HepG2 (cell line): ENCODE data around the gene PTTG1. TPM values are rescaled to one million over a fixed set of nuclear protein-coding genes. Genes with fewer than 3 reads are reported as not detected.

ENCODE experiments used
- ELK4 ChIP-seq: sonication (generic); formaldehyde crosslinking; IDR thresholded peaks from 2 replicates; pipeline ENCODE4 v1.9.0; 2021; ENCODE audit warnings: missing genetic modification reagents, borderline replicate concordance
- FIP1L1 ChIP-seq: fragments of 200-400 bp; formaldehyde crosslinking; IDR thresholded peaks from 2 replicates; pipeline ENCODE4 v1.6.1; 2018; ENCODE audit warnings: low read depth, mild to moderate bottlenecking, low read length, moderate library complexity, borderline replicate concordance; ENCODE audit not compliant: insufficient read depth
- GLI4 ChIP-seq: sonication (generic); formaldehyde crosslinking; IDR thresholded peaks from 2 replicates; pipeline ENCODE4 v1.5.1; 2020; ENCODE audit warnings: missing genetic modification reagents, mild to moderate bottlenecking, moderate library complexity, borderline replicate concordance
- IRX3 ChIP-seq: sonication (generic); formaldehyde crosslinking; IDR thresholded peaks from 2 replicates; pipeline ENCODE4 v1.8.1; 2023; ENCODE audit warnings: mild to moderate bottlenecking, low read depth, missing genetic modification reagents, borderline replicate concordance
- NR2F6 ChIP-seq, 2 experiments: IDR thresholded peaks; 2 replicates each; pipeline ENCODE4 v1.6.1; 2016; ENCODE audit warnings: antibody characterized with exemption in 1 of 2, mild to moderate bottlenecking in 1 of 2
- TCF7L2 ChIP-seq: IDR thresholded peaks from 2 replicates; pipeline ENCODE4 v1.6.1; 2011; ENCODE audit warnings: mild to moderate bottlenecking, low read depth, low read length, moderate library complexity
- YEATS4 ChIP-seq: sonication (generic); formaldehyde crosslinking; IDR thresholded peaks from 2 replicates; pipeline ENCODE4 v1.4.0; 2020; ENCODE audit warnings: missing genetic modification reagents, borderline replicate concordance
- ZNF225 ChIP-seq: sonication (generic); formaldehyde crosslinking; IDR thresholded peaks from 2 replicates; pipeline ENCODE4 v1.4.0; 2020; ENCODE audit warnings: mild to moderate bottlenecking, missing genetic modification reagents
- ZNF3 ChIP-seq: IDR thresholded peaks from 2 replicates; pipeline ENCODE4 v1.7.0; 2017; ENCODE audit warnings: inconsistent platforms
- ZNF350 ChIP-seq: sonication (generic); formaldehyde crosslinking; IDR thresholded peaks from 2 replicates; pipeline ENCODE4 v1.4.0; 2020; ENCODE audit warnings: mild to moderate bottlenecking, low read depth, missing genetic modification reagents, borderline replicate concordance
- ZNF407 ChIP-seq: sonication (generic); formaldehyde crosslinking; IDR thresholded peaks from one replicate; pipeline ENCODE4 v1.5.1; 2020; ENCODE audit warnings: mild to moderate bottlenecking, missing genetic modification reagents; ENCODE audit errors: not compliant biosample characterization
- ZNF737 ChIP-seq: sonication (generic); formaldehyde crosslinking; IDR thresholded peaks from 2 replicates; pipeline ENCODE4 v1.5.0; 2020; ENCODE audit warnings: missing genetic modification reagents, mild to moderate bottlenecking, borderline replicate concordance
- ZNF878 ChIP-seq: sonication (generic); formaldehyde crosslinking; IDR thresholded peaks from 2 replicates; pipeline ENCODE4 v1.8.1; 2023; ENCODE audit warnings: mild to moderate bottlenecking, missing genetic modification reagents, moderate library complexity
- polyA plus RNA-seq, 8 experiments: library from polyadenylated mRNA; depleted of rRNA in 3 of 8; stranded (reverse) in 7 of 8; unstranded in 1 of 8; fragments of >200 nt; fragmentation: Illumina TruSeq in 4 of 8; extraction: Trizol in 4 of 8; gene quantifications; 2 replicates each; pipeline versions ENCODE4 v1.2.1 to v1.2.3, GENCODE V29; 2011 to 2016; ENCODE audit warnings: low read depth in 4 of 8, missing spikeins in 1 of 8, mixed read lengths in 1 of 8; ENCODE audit not compliant: insufficient read depth in 1 of 8
- total RNA-seq, 5 experiments: library from RNA; depleted of rRNA; stranded (reverse); fragments of >200 nt; fragmentation: Illumina TruSeq; extraction: Trizol; gene quantifications; 2 replicates each; pipeline ENCODE4 v1.2.3, GENCODE V29; 2016; ENCODE audit warnings: low read depth in 1 of 5
- TF ChIP-seq, protein P1 (sequence below): sonication (generic); formaldehyde crosslinking; conservative IDR thresholded peaks from 2 replicates; pipeline ENCODE4 v1.8.1; 2023; ENCODE audit warnings: missing genetic modification reagents

The PTTG1 gene
- total and polyA plus RNA-seq, 2 of the 13 experiments (the other 11 are each of a cell fraction or from before 2014, with no cell fraction given): 102 to 161 TPM

DNA sequence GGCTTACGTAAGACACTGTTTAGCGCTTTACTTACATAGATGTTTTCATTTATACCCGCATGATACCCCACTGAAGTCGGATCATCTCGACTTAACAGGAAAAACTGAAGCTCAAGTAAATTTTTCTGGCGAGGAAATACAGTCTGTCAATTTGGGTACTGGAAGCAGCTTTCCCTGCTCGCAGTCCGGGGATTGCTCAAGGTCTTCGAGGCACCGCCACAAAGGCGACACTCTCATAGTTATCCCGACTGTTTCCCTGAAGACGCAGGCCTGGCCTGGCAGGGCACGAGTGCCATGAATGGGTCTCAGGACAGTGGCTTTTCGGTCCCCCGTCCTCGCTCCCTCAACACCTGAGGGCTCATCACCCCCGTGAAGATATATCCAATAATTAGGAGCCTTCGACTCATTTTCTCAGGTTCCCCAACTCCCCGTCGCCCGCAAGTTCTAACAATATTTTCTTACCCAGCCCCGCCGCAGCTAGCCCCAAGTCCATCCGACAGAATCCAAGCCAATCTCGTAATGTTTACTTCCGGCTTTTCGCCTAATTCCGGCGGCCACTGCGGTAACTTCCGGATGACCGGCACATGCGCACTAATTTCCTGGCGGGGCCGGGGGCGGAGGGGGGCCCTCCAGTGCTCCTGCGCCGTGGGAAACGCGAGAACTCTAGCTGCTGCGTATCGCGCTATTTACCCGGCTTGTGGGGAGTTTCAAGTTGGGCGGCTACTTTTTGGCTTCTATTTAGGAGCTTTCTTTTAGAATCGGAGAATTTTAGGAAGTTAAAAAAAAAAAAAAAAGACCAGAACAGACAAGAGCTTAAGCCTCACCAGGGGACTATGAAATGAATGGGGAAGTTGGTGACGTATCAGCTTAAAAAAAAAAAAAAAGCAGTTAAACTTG, 2.8 kb upstream of the PTTG1 start, which contains the start of gene SLU7 (continued):
- no peak for TF ChIP-seq ZNF407 (CRISPR knock-in tag)
- no peak; the same call in 1 of the 2 replicates for TF ChIP-seq FIP1L1
- TF ChIP-seq YEATS4: 0 out of 2 replicates have a peak, but pooled peaks have one; percentile 23
- TF ChIP-seq TCF7L2: no peak
- no peak for TF ChIP-seq ELK4 (CRISPR knock-in tag)
- TF ChIP-seq ZNF737 (CRISPR knock-in tag): no peak
- TF ChIP-seq ZNF225: no peak
- TF ChIP-seq, protein P1, sequence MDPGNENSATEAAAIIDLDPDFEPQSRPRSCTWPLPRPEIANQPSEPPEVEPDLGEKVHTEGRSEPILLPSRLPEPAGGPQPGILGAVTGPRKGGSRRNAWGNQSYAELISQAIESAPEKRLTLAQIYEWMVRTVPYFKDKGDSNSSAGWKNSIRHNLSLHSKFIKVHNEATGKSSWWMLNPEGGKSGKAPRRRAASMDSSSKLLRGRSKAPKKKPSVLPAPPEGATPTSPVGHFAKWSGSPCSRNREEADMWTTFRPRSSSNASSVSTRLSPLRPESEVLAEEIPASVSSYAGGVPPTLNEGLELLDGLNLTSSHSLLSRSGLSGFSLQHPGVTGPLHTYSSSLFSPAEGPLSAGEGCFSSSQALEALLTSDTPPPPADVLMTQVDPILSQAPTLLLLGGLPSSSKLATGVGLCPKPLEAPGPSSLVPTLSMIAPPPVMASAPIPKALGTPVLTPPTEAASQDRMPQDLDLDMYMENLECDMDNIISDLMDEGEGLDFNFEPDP (CRISPR knock-in tag): no peak
- no peak for TF ChIP-seq IRX3 (CRISPR knock-in tag)
- TF ChIP-seq ZNF3 (CRISPR knock-in tag): no peak
- no peak for TF ChIP-seq GLI4 (CRISPR knock-in tag)
- TF ChIP-seq ZNF350: peak; percentile 49; the same call in 1 of the 2 replicates
- no peak for TF ChIP-seq NR2F6 (IDR thresholded peaks at IDR 0.05)
- TF ChIP-seq NR2F6 (CRISPR knock-in tag; IDR thresholded peaks at IDR 0.05): 0 out of 2 replicates have a peak, but pooled peaks have one; percentile 5
- TF ChIP-seq ZNF878 (CRISPR knock-in tag): 0 out of 2 replicates have a peak, but pooled peaks have one; percentile 24
